ENCODE results near the gene OVCH2. TPM values are rescaled to one million over a fixed set of nuclear protein-coding genes. Genes with fewer than 3 reads are reported as not detected.

Gene OVCH2
- total RNA-seq, 1 donor from 2014 or later, result not detected

DNA sequence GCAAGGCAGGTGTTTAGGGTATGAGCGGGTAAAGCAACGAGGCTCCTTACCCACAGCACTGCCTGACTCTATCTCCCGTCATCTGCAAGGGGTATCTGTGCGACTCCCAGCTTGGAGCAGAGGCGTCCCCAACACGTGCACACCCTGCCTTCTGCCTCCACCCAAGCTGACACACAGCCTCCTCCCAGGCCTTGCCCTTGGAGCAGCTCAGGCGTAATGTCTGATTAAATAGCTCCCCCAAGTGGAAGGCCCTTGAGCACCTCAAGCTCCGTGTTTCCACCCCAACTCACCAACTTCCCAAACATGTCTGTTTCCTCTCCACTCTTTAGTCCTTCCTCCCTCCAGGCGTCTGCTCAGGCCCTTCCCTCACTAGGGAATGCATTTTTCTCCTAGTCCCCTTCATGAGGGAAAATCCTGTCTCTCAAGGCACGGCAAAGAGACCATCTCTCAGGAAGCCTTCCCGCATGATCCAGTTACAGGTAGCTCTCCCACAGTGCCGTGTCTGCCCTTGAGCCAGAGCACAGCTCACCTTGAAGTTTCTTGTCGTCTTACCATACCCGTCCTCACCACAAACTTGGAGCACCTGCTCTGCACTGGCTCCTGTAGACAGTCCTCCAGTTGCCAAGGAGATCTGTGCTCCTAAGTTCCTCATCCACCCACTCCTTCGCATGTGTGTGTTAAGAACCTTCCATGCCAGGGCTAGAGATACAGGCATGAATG lies 48.8 kb downstream of the OVCH2 start:
- peak; percentile 65 for DNase-seq (ENCODE audit: extremely low spot score, unreplicated experiment)
- Mint-ChIP-seq H3K36me3 (ENCODE audit: unreplicated experiment) (peaks cover 39% of the 10 kb centered on the region), H3K27me3 (ENCODE audit: unreplicated experiment) (no peaks in the 10 kb centered on the region), H3K27ac (ENCODE audit: unreplicated experiment) (no peak overlapping the region), H3K4me3 (ENCODE audit: unreplicated experiment) (no peak overlapping the region), H3K4me1 (ENCODE audit: unreplicated experiment) (no peaks in the 10 kb centered on the region), H3K9me3 (ENCODE audit: unreplicated experiment) (no peaks in the 10 kb centered on the region)
- TF ChIP-seq, protein P1, sequence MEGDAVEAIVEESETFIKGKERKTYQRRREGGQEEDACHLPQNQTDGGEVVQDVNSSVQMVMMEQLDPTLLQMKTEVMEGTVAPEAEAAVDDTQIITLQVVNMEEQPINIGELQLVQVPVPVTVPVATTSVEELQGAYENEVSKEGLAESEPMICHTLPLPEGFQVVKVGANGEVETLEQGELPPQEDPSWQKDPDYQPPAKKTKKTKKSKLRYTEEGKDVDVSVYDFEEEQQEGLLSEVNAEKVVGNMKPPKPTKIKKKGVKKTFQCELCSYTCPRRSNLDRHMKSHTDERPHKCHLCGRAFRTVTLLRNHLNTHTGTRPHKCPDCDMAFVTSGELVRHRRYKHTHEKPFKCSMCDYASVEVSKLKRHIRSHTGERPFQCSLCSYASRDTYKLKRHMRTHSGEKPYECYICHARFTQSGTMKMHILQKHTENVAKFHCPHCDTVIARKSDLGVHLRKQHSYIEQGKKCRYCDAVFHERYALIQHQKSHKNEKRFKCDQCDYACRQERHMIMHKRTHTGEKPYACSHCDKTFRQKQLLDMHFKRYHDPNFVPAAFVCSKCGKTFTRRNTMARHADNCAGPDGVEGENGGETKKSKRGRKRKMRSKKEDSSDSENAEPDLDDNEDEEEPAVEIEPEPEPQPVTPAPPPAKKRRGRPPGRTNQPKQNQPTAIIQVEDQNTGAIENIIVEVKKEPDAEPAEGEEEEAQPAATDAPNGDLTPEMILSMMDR (IDR thresholded peaks at IDR 0.05), result peak; percentile 53

DNA sequence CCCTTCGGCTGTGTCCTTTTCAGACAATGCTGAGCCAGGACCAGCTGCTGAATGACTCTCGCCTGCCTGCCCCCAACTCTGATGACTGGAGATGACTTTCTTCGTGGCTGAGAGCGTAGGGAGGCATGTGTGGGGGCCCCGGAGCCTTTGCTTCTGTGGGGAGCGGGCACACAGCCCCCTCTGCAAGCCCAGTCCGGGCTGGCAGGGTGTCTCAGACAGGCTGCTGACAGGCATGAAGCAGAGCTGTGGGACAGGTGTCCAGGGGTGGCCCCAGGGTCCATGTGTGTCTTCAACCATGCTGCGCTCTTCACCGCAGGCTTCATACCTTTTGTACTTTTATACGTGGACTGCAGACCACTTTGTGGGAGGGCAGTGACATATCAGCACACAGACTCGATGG lies 49.6 kb downstream of the OVCH2 start:
- H3K4me3 Mint-ChIP-seq (ENCODE audit: unreplicated experiment), result no peak overlapping the region

DNA sequence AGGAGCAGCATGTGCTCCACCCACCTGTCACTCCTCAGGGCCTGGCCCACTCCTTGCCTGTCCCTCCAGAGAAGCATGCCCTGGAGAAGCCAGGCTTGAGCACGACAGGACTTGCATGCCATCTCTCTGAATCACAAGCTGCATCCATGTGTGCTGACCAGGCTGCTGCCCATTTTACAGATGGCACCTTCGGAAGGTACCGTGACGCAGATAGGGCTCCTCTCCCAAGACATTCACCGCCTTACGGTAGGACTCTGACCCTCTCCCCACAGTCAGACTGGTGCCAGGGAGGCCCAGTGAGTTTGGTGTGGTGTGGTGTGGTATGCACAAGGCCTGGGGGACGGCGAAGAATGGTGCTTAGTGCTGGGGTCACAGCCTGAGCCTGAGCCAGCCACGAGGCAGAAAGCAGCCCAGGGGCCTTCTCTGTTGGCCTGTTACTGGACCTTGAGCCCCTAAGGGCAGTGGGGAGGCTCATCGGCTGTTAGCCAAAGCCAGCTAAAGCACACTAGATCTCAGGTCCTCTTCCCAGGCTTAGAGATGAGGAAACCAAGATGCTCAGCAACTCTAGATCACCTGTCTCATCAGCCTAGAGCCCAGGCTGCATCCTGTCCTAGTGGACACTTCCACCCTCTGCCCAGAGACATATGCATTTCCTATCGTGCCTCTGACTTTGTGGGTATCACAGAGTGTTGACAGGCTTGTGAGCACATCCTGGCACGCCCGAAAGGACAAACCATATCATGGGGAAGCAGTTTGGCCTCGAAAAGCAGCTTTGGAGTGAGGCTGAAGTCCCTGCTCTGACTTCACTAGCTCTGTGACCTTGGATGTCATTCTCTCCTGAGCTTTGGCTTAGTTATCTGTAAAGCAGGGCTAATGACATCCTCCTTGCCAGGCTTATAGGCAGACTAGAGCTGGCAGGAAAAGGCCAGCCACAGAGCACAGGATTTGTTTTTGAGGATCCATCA lies 50.7 kb downstream of the OVCH2 start:
- Mint-ChIP-seq H3K27me3 (ENCODE audit: unreplicated experiment) (no peaks in the 10 kb centered on the region), H3K9me3 (ENCODE audit: unreplicated experiment) (no peaks in the 10 kb centered on the region), H3K4me3 (ENCODE audit: unreplicated experiment) (no peak overlapping the region), H3K27ac (ENCODE audit: unreplicated experiment) (no peak overlapping the region), H3K36me3 (ENCODE audit: unreplicated experiment) (peaks cover 56% of the 10 kb centered on the region), H3K4me1 (ENCODE audit: unreplicated experiment) (no peaks in the 10 kb centered on the region)
- TF ChIP-seq, protein P1 (IDR thresholded peaks at IDR 0.05), result no peak
- DNase-seq (ENCODE audit: extremely low spot score, unreplicated experiment), result peak; percentile 74

More for the DNA sequence above, 49.6 kb downstream of the OVCH2 start:
- peak; percentile 79 for DNase-seq (ENCODE audit: extremely low spot score, unreplicated experiment)
- TF ChIP-seq, protein P1 (IDR thresholded peaks at IDR 0.05), result no peak
- Mint-ChIP-seq H3K4me1 (ENCODE audit: unreplicated experiment) (no peaks in the 10 kb centered on the region), H3K27me3 (ENCODE audit: unreplicated experiment) (no peaks in the 10 kb centered on the region), H3K36me3 (ENCODE audit: unreplicated experiment) (peaks cover 47% of the 10 kb centered on the region), H3K27ac (ENCODE audit: unreplicated experiment) (no peak overlapping the region), H3K9me3 (ENCODE audit: unreplicated experiment) (no peaks in the 10 kb centered on the region)

DNA sequence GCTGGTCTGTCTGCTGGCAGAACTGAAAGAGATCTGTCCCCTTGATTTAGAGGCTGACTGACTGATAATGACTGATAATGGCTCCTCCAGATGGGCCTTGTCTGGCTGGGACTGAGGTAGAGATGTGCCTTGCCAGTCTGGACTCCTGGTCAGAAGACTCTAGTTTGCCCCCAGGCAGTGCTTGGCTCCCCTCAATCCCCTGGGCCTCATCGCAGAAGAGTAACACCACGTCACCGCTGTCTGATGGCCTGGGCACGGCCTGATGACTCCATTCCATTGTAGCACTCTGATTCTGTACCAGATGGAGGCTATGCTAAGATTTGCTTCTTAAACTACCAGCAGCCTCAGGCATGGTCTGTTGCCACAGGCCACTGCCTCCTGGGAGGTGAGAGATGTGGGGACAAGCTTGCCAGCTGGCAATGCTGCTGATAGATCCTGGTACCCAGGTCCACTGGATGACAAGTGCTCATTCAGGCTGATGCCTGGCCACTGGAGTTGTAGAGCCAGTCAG lies 52.0 kb downstream of the OVCH2 start:
- H3K36me3 Mint-ChIP-seq (ENCODE audit: unreplicated experiment), result peaks cover 67% of the 10 kb centered on the region
- TF ChIP-seq, protein P1 (IDR thresholded peaks at IDR 0.05), result no peak
- no peaks in the 10 kb centered on the region for H3K4me1 Mint-ChIP-seq (ENCODE audit: unreplicated experiment)

DNA sequence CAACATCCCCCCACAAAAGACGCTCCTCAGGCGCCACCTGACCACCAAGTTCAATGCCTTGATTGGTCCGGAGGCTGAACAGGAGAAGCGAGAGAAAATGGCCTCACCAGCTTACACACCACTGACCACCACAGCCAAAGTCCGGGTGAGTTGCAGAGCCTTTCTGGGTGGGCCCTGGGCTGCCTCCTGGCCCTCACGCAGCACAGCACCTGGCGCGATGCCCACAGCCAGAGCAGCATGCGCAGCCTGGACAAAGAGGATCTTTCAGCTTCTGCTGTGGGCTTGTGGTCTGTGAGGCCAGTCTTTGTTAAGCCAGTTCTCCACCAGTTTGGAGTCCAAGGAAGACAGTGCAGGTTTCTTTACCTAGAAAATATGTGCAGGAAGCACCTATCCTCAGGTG lies 54.6 kb downstream of the OVCH2 start:
- Mint-ChIP-seq H3K27me3 (ENCODE audit: unreplicated experiment) (no peaks in the 10 kb centered on the region), H3K27ac (ENCODE audit: unreplicated experiment) (no peak overlapping the region), H3K36me3 (ENCODE audit: unreplicated experiment) (peaks cover 67% of the 10 kb centered on the region), H3K4me1 (ENCODE audit: unreplicated experiment) (no peaks in the 10 kb centered on the region), H3K4me3 (ENCODE audit: unreplicated experiment) (no peak overlapping the region), H3K9me3 (ENCODE audit: unreplicated experiment) (no peaks in the 10 kb centered on the region)
- TF ChIP-seq, protein P1 (IDR thresholded peaks at IDR 0.05), result no peak
- DNase-seq (ENCODE audit: extremely low spot score, unreplicated experiment), result no peak

More for the DNA sequence above, 52.0 kb downstream of the OVCH2 start:
- no peak overlapping the region for H3K4me3 Mint-ChIP-seq (ENCODE audit: unreplicated experiment)
- DNase-seq (ENCODE audit: extremely low spot score, unreplicated experiment), result peak; percentile 48
- H3K9me3 Mint-ChIP-seq (ENCODE audit: unreplicated experiment), result no peaks in the 10 kb centered on the region
- H3K27ac Mint-ChIP-seq (ENCODE audit: unreplicated experiment), result no peak overlapping the region
- H3K27me3 Mint-ChIP-seq (ENCODE audit: unreplicated experiment), result no peaks in the 10 kb centered on the region
